ENCODE measurements around the gene PIGB.
"Not testable (repeated sequence)": the region's sequence is repeated elsewhere in the genome, so short reads cannot be mapped to it uniquely, and the experiment has no call there.

Gene PIGB

GRCh38 chr15:55318588-55319494, at the start of gene PIGB, which contains the start of gene PIGBOS1:
PIGB (plus strand) TSS chr15:55319222; CDS start chr15:55319251, 29 bp downstream.
PIGBOS1 (minus strand) TSS chr15:55319123; CDS start chr15:55317792, 1,331 bp downstream.
- no peak; the same call in 1 of the 2 replicates for TF ChIP-seq CTCF (conservative IDR thresholded peaks at IDR 0.05)
- peak within 1 kb of the TSS; percentile 76 for H3K27ac ChIP-seq

GRCh38 chr15:55270291-55270690, 48.7 kb upstream of the PIGB start:
- TF ChIP-seq CTCF (conservative IDR thresholded peaks at IDR 0.05): no peak
- H3K27ac ChIP-seq: no peak overlapping the region

- no peak for TF ChIP-seq CTCF (conservative IDR thresholded peaks at IDR 0.05)
- no peak overlapping the region for H3K27ac ChIP-seq
Observed at GRCh38 chr15:55276324-55276723, 42.7 kb upstream of the PIGB start.

GRCh38 chr15:55277116-55277564, 41.9 kb upstream of the PIGB start:
- TF ChIP-seq CTCF (conservative IDR thresholded peaks at IDR 0.05): no peak
- H3K27ac ChIP-seq: no peak overlapping the region

- H3K27ac ChIP-seq: no peak overlapping the region
- no peak for TF ChIP-seq CTCF (conservative IDR thresholded peaks at IDR 0.05)
Observed at GRCh38 chr15:55277715-55278114, 41.3 kb upstream of the PIGB start.

GRCh38 chr15:55279100-55279745, 39.8 kb upstream of the PIGB start:
- H3K27ac ChIP-seq: no peak overlapping the region
- TF ChIP-seq CTCF (conservative IDR thresholded peaks at IDR 0.05): no peak

GRCh38 chr15:55279746-55280351, 39.2 kb upstream of the PIGB start:
- no peak overlapping the region for H3K27ac ChIP-seq
- TF ChIP-seq CTCF (conservative IDR thresholded peaks at IDR 0.05): no peak

GRCh38 chr15:55280589-55280988, 38.4 kb upstream of the PIGB start:
- H3K27ac ChIP-seq: not testable (repeated sequence)
